ENCODE results near the gene PIERCE2.

GRCh38 chr15:55402707-55403106, 5.6 kb upstream of the PIERCE2 start:
- TF ChIP-seq ZNF274 (IDR thresholded peaks at IDR 0.05; ENCODE audit: low read depth, low read length): no peak
- no peak for TF ChIP-seq SUZ12 (IDR thresholded peaks at IDR 0.05; ENCODE audit: extremely low read depth, insufficient read depth, insufficient read length)
